OCI-LY7 (cell line): ENCODE data around the gene EPHA6. TPM values are rescaled to one million over a fixed set of nuclear protein-coding genes. Genes with fewer than 3 reads are reported as not detected.

Experiments
- BruUV-seq: library from RNA; stranded (reverse); fragments of 400-500 nt; replicated peaks from 2 replicates; lab custom pipeline; 2021; lab: Mats Ljungman, UMichigan
- CTCF ChIA-PET: fragments of 300-600 bp; sonication (Branson Sonifier 250); formaldehyde crosslinking; loops from one replicate; lab custom pipeline; 2022; ENCODE audit warnings: antibody characterized with exemption; ENCODE audit not compliant: unreplicated experiment; lab: Charles Lee
- POLR2A ChIA-PET: fragments of 300-600 bp; sonication (Branson Sonifier 250); formaldehyde crosslinking; loops from one replicate; lab custom pipeline; 2022; ENCODE audit warnings: antibody characterized with exemption; lab: Charles Lee
- DNase-seq: peaks from one replicate; pipeline ENCODE4 v3.0.0-alpha.2; 2015; ENCODE audit warnings: low spot score
- H2AFZ ChIP-seq: fragments of 200-600 bp; sonication (generic), shearing (Covaris generic); 2 replicates; pipeline ENCODE4 v1.6.1; 2014; ENCODE audit warnings: mild to moderate bottlenecking, antibody characterized with exemption, low read length, moderate library complexity
- H3K27ac ChIP-seq: fragments of 200-600 bp; sonication (generic); 2 replicates; pipeline ENCODE4 v1.5.1; 2014; ENCODE audit warnings: mixed run types, low read depth, mild to moderate bottlenecking, moderate library complexity, low read length, inconsistent platforms; ENCODE audit not compliant: poor library complexity, severe bottlenecking
- H3K36me3 ChIP-seq: fragments of 200-600 bp; sonication (generic); 2 replicates; pipeline ENCODE4 v1.6.1; 2014; ENCODE audit warnings: mild to moderate bottlenecking, antibody characterized with exemption, low read length, moderate library complexity, mixed read lengths; ENCODE audit not compliant: insufficient read depth
- H3K4me1 ChIP-seq: fragments of 200-600 bp; sonication (generic); 2 replicates; pipeline ENCODE4 v1.5.1; 2014; ENCODE audit warnings: mild to moderate bottlenecking, low read length; ENCODE audit not compliant: insufficient read depth, poor library complexity, severe bottlenecking
- H3K4me2 ChIP-seq: fragments of 200-600 bp; sonication (generic); 2 replicates; pipeline ENCODE4 v1.6.1; 2014; ENCODE audit warnings: mild to moderate bottlenecking, low read length
- H3K4me3 ChIP-seq: fragments of 200-600 bp; sonication (generic); 2 replicates; pipeline ENCODE4 v1.5.1; 2014; ENCODE audit warnings: mild to moderate bottlenecking, low read depth, low read length; ENCODE audit not compliant: poor library complexity, severe bottlenecking
- H3K79me2 ChIP-seq: fragments of 200-600 bp; sonication (generic); 2 replicates; pipeline ENCODE4 v1.6.1; 2016; ENCODE audit warnings: low read depth, mild to moderate bottlenecking, low read length, moderate library complexity, mixed read lengths; ENCODE audit not compliant: insufficient read depth
- H3K9me2 ChIP-seq: fragments of 200-600 bp; sonication (generic); 2 replicates; pipeline ENCODE4 v1.6.1; 2016; ENCODE audit warnings: mild to moderate bottlenecking, low read length, mixed read lengths; ENCODE audit not compliant: insufficient read depth
- H3K9me3 ChIP-seq: fragments of 200-600 bp; sonication (generic); 2 replicates; pipeline ENCODE4 v1.6.1; 2014; ENCODE audit warnings: mild to moderate bottlenecking, mixed run types, low read length, mixed read lengths
- H4K20me1 ChIP-seq: fragments of 200-600 bp; sonication (generic); 2 replicates; pipeline ENCODE4 v1.6.1; 2014; ENCODE audit warnings: mild to moderate bottlenecking, antibody characterized with exemption, low read length, moderate library complexity, mixed read lengths; ENCODE audit not compliant: insufficient read depth
- EZH2phosphoT487 ChIP-seq: fragments of 200-600 bp; sonication (generic); IDR thresholded peaks from 2 replicates; pipeline ENCODE4 v1.6.1; 2018; ENCODE audit warnings: low read depth, borderline replicate concordance, mild to moderate bottlenecking, mixed run types, antibody characterized with exemption, low read length, moderate library complexity, mixed read lengths
- intact Hi-C: fragments of 100-400 bp; cut with micrococcal nuclease; formaldehyde crosslinking; loops from one replicate; pipeline ENCODE4 v1.10.0; 2022; ENCODE audit not compliant: unreplicated experiment
- total RNA-seq, 2 experiments: library from RNA; depleted of rRNA in 1 of 2; stranded (reverse); fragments of >200 nt in 1 of 2; shearing (Covaris generic) in 1 of 2; gene quantifications; 2 replicates each; pipeline ENCODE4 v1.2.3, GENCODE V29; 2014 to 2022
- TF ChIP-seq, protein P1 (sequence below): fragments of 200-600 bp; sonication (generic); conservative IDR thresholded peaks from 2 replicates; pipeline ENCODE4 v1.5.1; 2014; ENCODE audit warnings: mild to moderate bottlenecking, antibody characterized with exemption, low read length, moderate library complexity, mixed read lengths

The EPHA6 gene
- total RNA-seq, 2 experiments from 2014 or later = not detected

DNA sequence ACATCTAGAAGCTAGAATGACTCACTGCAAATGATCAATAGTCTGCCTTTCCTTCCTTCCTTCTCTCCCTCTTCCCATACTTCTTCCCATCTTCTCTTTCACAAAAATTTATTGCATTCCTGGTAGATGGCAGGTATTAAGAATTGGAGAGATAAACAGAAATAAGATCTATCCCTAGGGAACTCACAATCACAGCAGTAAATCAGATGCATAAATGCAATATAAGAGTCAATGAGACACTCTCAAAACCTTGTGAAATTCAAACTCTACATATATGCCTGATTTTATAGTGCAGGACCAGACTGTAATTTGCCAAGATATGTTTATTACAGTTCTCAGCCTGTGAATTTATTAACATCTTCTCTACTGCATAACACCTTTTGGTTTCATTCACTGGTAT lies 871.9 kb downstream of the EPHA6 start:
- ChIA-PET CTCF (no interaction called here), POLR2A (no interaction called here)
- Histone ChIP-seq H3K36me3 (no peaks in the 10 kb centered on the region), H3K27ac (no peak overlapping the region), H3K4me3 (no peak overlapping the region), H3K79me2 (no peaks in the 10 kb centered on the region), H2AFZ (no peak overlapping the region), H3K9me3 (no peaks in the 10 kb centered on the region), H3K4me1 (no peaks in the 10 kb centered on the region), H4K20me1 (no peaks in the 10 kb centered on the region), H3K4me2 (no peak overlapping the region), H3K9me2 (no peaks in the 10 kb centered on the region)
- intact Hi-C loops = no loop called here
- TF ChIP-seq, protein P1, sequence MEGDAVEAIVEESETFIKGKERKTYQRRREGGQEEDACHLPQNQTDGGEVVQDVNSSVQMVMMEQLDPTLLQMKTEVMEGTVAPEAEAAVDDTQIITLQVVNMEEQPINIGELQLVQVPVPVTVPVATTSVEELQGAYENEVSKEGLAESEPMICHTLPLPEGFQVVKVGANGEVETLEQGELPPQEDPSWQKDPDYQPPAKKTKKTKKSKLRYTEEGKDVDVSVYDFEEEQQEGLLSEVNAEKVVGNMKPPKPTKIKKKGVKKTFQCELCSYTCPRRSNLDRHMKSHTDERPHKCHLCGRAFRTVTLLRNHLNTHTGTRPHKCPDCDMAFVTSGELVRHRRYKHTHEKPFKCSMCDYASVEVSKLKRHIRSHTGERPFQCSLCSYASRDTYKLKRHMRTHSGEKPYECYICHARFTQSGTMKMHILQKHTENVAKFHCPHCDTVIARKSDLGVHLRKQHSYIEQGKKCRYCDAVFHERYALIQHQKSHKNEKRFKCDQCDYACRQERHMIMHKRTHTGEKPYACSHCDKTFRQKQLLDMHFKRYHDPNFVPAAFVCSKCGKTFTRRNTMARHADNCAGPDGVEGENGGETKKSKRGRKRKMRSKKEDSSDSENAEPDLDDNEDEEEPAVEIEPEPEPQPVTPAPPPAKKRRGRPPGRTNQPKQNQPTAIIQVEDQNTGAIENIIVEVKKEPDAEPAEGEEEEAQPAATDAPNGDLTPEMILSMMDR = no peak
- TF ChIP-seq EZH2phosphoT487 = no peak
- no TSS peak for BruUV-seq
- no peak for DNase-seq

DNA sequence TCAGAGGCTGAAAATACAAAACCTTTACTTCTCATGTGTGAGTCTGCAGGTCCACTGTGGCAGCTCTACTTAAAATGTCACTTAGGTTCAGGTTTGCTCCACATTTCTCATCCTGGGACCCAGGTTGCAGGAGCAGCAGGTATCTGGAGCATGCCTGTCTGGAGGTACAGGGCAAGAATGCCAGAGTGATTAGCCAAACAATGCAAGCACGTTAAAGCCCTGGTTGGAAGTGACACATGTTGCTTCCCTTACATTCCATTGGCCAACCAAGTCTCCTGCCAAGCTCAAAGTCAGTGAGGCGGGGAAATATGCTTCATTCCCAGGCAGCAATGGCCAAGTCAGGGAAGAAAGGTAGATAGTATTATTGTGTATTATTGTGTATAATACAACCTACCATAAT lies 873.3 kb downstream of the EPHA6 start:
- Histone ChIP-seq H3K9me3 (no peaks in the 10 kb centered on the region), H3K79me2 (no peaks in the 10 kb centered on the region), H4K20me1 (no peaks in the 10 kb centered on the region), H3K27ac (no peak overlapping the region), H3K36me3 (no peaks in the 10 kb centered on the region), H3K9me2 (no peaks in the 10 kb centered on the region), H3K4me1 (no peaks in the 10 kb centered on the region), H2AFZ (no peak overlapping the region), H3K4me2 (no peak overlapping the region), H3K4me3 (no peak overlapping the region)
- BruUV-seq = no TSS peak
- intact Hi-C loops = no loop called here
- TF ChIP-seq, protein P1 = no peak
- no peak for TF ChIP-seq EZH2phosphoT487
- DNase-seq = no peak
- POLR2A ChIA-PET = interaction anchor here (0.6 kb wide), 1 partner anchor 23 kb away, joined by 3 read pairs; no protein-coding TSS in a partner anchor
- CTCF ChIA-PET = no interaction called here

DNA sequence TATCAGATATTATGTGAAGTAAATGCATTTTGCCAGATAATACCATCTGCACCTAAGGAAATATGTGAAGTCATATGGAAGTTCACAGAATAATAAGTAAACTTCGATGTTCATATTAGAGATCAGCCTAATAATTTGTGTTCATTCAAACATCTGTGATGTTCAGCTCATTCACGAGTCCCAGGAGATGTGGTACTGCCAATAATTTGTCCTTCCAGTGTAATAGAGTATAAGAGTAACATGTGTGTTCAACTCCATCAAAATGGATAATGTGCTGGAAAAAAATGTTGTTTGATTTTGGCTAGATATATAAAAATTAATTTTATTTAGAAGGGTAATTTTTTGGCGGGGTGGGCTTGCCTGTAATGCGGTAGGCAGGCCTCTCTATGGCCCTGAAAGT lies 874.7 kb downstream of the EPHA6 start:
- Histone ChIP-seq H3K27ac (no peak overlapping the region), H3K4me1 (no peaks in the 10 kb centered on the region), H3K79me2 (no peaks in the 10 kb centered on the region), H3K4me2 (no peak overlapping the region), H3K36me3 (no peaks in the 10 kb centered on the region), H2AFZ (no peak overlapping the region), H3K9me2 (no peaks in the 10 kb centered on the region), H4K20me1 (no peaks in the 10 kb centered on the region), H3K4me3 (no peak overlapping the region), H3K9me3 (no peaks in the 10 kb centered on the region)
- intact Hi-C loops = no loop called here
- BruUV-seq = no TSS peak
- no peak for DNase-seq
- TF ChIP-seq, protein P1 = no peak
- no peak for TF ChIP-seq EZH2phosphoT487
- CTCF ChIA-PET = no interaction called here
- POLR2A ChIA-PET = no interaction called here
